Tibial artery (tissue), 4 donors: ENCODE data around the gene NKX1-1.

ENCODE experiments used
- DNase-seq, 2 donors: peaks; one replicate each; pipeline ENCODE4 v3.0.0-alpha.2; 2019
- H3K27ac ChIP-seq, 2 donors: fragments of 200-600 bp; sonication (generic) in 1 of 2; 1 replicate in 1 of 2; 2 replicates in 1 of 2; pipeline ENCODE4 v1.5.1; 2018 to 2019; ENCODE audit warnings: mild to moderate bottlenecking in 1 of 2
- H3K27me3 ChIP-seq, 2 donors: fragments of 200-600 bp; sonication (generic) in 1 of 2; one replicate each; pipeline versions ENCODE4 v1.5.1 to v1.6.0; 2016 to 2019
- H3K36me3 ChIP-seq, 3 donors: fragments of 200-600 bp; sonication (generic) in 2 of 3; one replicate each; pipeline ENCODE4 v1.5.1; 2016 to 2019; ENCODE audit warnings: mild to moderate bottlenecking in 2 of 3
- H3K4me1 ChIP-seq, 4 donors: fragments of 200-600 bp; sonication (generic) in 2 of 4; 1 replicate in 3 of 4; 2 replicates in 1 of 4; pipeline ENCODE4 v1.5.1; 2016 to 2019
- H3K4me3 ChIP-seq, 2 donors: fragments of 200-600 bp; sonication (generic) in 1 of 2; 1 replicate in 1 of 2; 2 replicates in 1 of 2; pipeline ENCODE4 v1.5.1; 2018 to 2019; ENCODE audit warnings: mild to moderate bottlenecking in 2 of 2
- H3K9me3 ChIP-seq, 3 donors: fragments of 200-600 bp; sonication (generic) in 1 of 3; one replicate each; pipeline ENCODE4 v1.5.1; 2016 to 2019
- CTCF ChIP-seq, 2 experiments: fragments of 200-600 bp in 1 of 2; fragments of 450-650 bp in 1 of 2; IDR thresholded peaks; one replicate each; pipeline ENCODE4 v1.5.1; 2017 to 2019; ENCODE audit warnings: antibody characterized with exemption in 2 of 2, mild to moderate bottlenecking in 1 of 2, moderate library complexity in 1 of 2
- intact Hi-C: fragments of 100-400 bp; cut with DNase I; formaldehyde crosslinking; loops from one replicate; pipeline ENCODE4 v1.15.0; 2023; ENCODE audit warnings: low total_unique reads

NKX1-1 gene

DNA sequence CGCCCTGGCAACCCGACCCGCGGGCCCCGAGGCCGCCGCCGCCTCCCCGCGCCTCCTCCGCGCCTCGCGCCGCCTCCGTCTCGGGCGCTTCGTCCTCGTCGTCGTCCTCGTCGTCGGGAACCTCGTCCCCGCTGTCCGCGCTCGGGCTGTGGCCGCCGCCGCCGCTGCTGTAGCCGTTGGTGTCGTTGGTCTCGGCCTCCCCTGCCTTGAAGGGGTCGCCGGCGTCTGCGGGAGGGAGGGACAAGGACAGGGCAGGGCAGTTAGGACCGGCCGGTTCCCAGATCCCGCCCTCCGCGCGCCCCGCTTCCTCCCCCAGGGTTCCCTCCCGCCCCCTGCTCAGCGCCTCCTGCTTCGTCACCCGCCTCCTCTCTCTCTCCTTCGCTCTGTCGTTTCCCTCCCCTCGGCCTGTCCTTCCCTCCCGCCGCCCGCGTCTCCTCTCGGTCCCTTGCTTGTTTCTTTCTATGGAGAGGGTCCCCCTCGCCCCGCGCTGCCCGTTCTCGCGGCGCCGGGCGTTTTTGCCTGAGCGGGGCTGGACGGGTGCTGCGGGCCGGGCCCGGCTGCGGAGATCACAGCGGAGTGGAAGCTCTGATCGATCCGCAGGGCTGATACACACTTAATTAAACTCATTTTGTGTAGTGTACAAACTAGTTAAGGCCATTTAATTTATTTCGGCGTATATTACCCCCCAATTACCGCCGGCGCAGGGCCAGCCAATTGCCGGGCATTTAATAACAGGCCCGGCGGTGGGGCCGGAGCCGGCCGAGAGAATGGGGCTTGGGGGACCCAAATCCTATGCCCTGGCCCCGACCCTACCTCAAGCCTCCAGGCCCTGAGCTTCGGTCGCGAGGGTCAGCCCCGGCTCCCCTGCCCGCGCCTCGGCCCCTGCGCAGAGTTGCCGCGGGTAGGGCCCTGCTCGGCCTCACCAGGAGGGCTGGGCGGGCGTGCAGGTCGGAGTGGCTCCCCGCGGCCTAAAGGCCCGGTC, 2.4 kb downstream of the NKX1-1 start:
- H3K27me3 ChIP-seq = peaks cover 0 to 100% of the 10 kb centered on the region in 2 donors
- no peak for TF ChIP-seq CTCF (IDR thresholded peaks at IDR 0.05)
- H3K4me1 ChIP-seq = peaks cover 0 to 63% (median 50%) of the 10 kb centered on the region in 4 donors
- intact Hi-C loops = no loop called here
- H3K9me3 ChIP-seq = no peaks in the 10 kb centered on the region
- no peaks in the 10 kb centered on the region for H3K36me3 ChIP-seq
- no peak overlapping the region for H3K27ac ChIP-seq
- peak in 1 of 2 donors; percentile 58 for DNase-seq
- peak overlapping the region in 1 of 2 donors; percentile 33 for H3K4me3 ChIP-seq

DNA sequence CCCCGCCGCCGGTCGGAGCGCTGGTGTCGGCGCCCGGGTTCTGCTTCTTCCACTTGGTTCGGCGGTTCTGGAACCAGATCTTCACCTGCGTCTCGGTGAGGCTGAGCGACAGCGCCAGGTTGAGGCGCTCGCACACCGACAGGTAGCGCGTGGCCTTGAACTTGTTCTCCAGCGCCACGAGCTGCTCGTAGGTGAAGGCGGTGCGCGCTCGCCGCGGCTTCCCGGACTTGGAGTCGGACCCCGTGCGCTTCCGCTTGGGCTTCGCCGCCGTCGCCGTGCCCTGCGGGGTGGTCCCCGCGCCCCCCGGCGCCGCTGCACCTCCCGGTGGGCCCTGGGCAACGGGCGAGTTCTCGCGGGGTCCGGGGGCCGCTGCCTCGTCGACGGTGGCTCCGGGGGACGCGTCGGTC, 3.1 kb downstream of the NKX1-1 start:
- intact Hi-C loops = no loop called here
- H3K27ac ChIP-seq = no peak overlapping the region
- H3K4me1 ChIP-seq = peaks cover 0 to 63% (median 50%) of the 10 kb centered on the region in 4 donors
- H3K9me3 ChIP-seq = peaks cover 0 to 5% (median 0%) of the 10 kb centered on the region in 3 donors
- peak overlapping the region in 1 of 2 donors; percentile 33 for H3K4me3 ChIP-seq
- TF ChIP-seq CTCF (IDR thresholded peaks at IDR 0.05) = no peak
- no peaks in the 10 kb centered on the region for H3K36me3 ChIP-seq
- no peak for DNase-seq
- peaks cover 0 to 95% of the 10 kb centered on the region in 2 donors for H3K27me3 ChIP-seq

- intact Hi-C loops = no loop called here
- Histone ChIP-seq H3K4me1 (peaks cover 0 to 60% (median 48%) of the 10 kb centered on the region in 4 donors), H3K9me3 (peaks cover 0 to 5% (median 0%) of the 10 kb centered on the region in 3 donors), H3K27me3 (peaks cover 0 to 89% of the 10 kb centered on the region in 2 donors), H3K4me3 (no peak overlapping the region), H3K27ac (no peak overlapping the region), H3K36me3 (no peaks in the 10 kb centered on the region)
- no peak for TF ChIP-seq CTCF (IDR thresholded peaks at IDR 0.05)
- DNase-seq = peak in 1 of 2 donors; percentile 47
Observed at GRCh38 chr4:1402516-1403091, 3.6 kb downstream of the NKX1-1 start.

- no peak overlapping the region for H3K4me3 ChIP-seq
- DNase-seq = peak in 1 of 2 donors; percentile 64
Observed at GRCh38 chr4:1402021-1402515, 4.2 kb downstream of the NKX1-1 start.

More at GRCh38 chr4:1402021-1402515, 4.2 kb downstream of the NKX1-1 start:
- Histone ChIP-seq H3K36me3 (no peaks in the 10 kb centered on the region), H3K4me1 (peaks cover 0 to 54% (median 43%) of the 10 kb centered on the region in 4 donors), H3K9me3 (peaks cover 0 to 5% (median 0%) of the 10 kb centered on the region in 3 donors), H3K27ac (no peak overlapping the region), H3K27me3 (peaks cover 0 to 84% of the 10 kb centered on the region in 2 donors)
- intact Hi-C loops = no loop called here
- TF ChIP-seq CTCF (IDR thresholded peaks at IDR 0.05) = no peak
